GM19452 (cell line): ENCODE data around the gene CNNM2.
A peak's percentile ranks its signal among the peaks of the same experiment; 100 is the strongest.
"Not testable (repeated sequence)": the region's sequence is repeated elsewhere in the genome, so short reads cannot be mapped to it uniquely, and the experiment has no call there.

ENCODE experiments used
- ATAC-seq: cut with Tn5 transposase; IDR thresholded peaks from one replicate; pipeline ENCODE4 v1.9.1; 2021; ENCODE audit not compliant: unreplicated experiment

CNNM2 gene

DNA sequence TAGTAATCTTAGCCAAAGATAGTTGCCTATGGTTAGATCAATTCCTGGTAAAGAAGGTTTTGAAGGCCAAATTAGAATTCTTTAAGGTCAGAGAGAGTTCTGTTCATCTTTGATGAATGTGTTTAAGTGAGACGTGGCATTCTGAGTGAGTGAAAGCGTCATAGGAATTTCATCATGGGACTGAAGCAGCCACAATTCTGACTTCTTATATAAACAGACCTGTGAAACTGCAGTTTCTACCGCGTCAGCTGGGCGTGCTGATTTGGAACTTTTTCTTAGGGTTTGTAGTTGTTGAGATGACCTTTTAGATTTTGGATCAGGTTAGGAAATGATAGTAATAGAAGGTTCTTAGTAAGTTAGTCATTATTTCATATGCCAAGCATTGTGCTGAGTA lies 103.8 kb downstream of the CNNM2 start:
- ATAC-seq = no peak

DNA sequence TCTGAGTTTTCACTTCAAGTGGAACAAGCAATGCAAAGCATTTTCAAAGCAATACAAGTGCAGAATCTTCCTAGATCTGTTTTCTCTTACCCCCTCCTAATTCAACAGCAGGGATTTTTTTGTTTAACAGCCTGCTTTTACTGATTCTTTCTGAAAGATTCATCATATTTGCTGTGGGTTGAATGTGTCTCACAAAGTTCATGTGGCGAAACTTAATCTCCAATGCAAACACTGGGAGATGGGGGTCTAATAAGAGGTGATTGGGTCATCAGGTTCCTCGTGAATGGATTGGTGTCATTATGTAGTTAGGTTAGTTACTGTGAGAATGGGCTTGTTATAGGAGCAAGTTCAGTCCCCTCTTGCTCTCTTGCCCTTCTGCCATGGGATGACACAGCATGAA lies 107.6 kb downstream of the CNNM2 start:
- no peak for ATAC-seq

DNA sequence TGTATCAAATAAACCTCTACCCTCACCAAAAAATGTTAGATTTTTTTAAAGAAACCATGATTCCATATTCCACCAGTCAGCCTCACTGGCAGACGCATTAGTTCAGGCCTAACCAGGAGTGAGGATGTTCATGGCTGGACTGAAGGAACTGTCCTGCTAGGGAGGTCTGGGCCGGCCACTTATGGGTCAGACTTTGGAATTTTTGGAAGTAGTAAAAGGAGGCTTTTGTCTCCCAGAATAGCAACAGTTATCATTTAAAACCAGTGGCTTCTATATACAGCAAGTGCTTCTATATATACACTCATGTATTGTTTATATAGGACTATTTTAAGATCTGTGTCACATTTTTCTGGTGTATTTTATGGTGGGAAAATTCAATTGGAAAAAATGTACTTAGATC lies 120.5 kb downstream of the CNNM2 start:
- ATAC-seq = no peak

DNA sequence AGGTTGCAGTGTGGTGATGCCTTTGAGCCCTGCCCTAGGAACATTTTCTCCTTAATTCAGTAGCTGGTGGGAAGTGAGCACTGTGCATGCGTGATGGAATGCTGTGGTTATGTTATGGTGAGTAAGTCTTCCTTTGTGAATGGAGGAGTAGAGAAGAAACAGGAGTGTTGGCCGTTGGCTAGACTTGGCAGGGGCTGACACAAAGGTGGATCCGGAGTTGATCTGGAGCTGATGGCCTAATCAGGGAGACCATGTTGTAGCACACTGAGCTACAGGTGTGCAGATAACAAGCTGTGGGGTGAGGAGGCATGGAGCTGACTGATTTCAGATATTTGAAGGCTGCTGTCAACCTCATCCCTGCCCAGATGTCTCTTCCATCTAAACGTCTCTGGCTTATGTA lies 122.3 kb downstream of the CNNM2 start:
- ATAC-seq = no peak

DNA sequence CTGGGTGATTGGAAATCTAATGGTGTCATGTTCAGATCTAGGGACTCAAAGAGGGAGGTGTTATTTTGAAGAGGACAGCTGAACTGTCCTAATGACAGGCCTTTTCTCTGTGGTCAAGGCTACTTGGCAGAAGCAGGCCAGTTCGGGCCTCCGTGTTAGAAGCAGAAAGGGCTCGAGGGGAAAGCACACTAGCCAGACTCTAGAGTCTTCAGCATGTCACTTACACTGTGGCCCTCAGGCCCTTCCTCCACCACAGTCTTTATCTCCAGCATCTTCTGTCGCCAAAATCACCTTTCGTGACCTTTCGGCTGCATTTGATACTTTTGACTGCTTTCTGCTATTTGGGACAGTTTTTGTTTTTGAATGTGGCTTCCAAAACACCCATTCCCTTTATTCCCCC lies 123.3 kb downstream of the CNNM2 start:
- ATAC-seq = no peak

DNA sequence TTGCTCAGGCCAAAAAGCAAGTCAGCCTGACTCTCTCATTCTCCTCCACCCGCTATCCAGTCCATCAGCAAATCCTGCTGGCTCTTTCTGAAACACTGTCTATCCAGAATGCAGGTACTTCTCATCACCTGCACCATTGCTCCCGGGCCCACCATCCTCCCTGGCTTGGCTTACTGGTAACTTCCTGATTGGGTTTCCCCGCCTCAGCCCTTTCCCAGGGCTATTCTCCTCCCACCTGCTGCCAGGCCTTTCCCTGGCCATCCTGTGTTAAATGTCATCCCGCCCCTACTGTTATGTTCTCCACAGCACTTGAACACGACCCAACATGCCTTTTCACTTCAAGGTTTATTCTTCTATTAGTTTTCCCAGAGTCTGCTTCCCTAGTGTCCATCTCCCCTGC lies 124.0 kb downstream of the CNNM2 start:
- no peak for ATAC-seq

DNA sequence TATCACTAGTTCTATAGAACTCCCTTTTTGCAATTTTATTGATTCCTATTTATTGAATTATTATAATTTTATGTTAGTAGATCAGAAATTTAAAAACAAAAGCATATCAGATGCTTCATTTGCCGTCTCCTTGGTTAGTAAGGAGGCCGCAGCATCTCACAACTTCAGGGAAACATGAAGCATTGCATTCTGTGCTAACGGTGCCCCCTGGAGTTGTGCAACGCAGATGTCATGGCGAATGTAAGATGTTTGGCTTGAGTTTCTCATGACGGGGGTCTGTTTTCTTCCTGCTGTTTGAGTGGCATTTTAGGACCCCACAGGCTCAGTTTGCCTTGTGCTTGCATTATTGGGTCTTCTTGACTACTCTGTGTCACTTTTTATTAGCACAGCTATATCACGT lies 124.8 kb downstream of the CNNM2 start:
- ATAC-seq = no peak

DNA sequence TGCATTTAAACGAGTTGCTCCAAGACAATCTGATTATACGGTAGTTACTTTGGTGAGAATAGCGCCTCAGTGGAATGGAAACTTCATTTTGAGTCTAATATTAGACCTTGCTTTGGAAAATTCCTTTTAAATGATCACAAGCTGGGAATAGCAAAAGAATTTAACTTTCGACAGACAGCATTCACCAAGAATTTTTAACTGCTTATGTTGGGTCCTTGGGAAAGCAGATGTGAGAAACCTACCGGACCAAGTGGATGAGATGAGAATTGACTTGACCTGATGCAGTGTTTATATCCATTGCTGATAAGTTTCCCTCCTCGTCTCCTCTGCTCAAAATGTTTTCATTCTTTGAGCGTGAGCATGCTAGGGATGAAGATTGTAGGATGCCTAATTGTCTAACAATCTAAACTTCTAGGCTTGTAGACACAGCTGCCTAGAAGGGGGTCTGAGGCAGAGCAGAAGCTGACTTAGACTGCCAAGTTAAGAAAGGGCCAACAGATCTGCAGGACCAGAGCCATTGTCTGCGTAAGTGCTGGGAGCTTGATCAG lies 126.9 kb downstream of the CNNM2 start:
- ATAC-seq = no peak

DNA sequence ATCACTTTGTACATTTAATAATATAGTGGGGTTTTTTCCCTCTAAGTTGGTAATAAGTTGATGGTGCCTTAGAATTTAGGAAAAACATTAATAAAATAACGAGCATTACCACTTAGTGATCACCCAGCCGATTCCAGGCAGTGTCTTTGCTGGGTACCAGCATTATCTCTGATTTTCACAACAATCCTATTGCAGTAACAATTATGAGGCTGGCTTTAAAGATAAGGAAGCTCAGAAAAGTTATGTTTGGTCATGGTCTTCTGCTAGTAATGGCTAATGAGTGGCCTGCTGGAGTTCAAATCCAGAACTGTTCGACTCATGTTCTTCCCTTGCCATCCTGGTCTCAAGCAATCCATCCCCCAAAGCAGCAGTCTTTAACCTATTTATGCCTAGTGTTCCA lies 127.9 kb downstream of the CNNM2 start:
- ATAC-seq = no peak

DNA sequence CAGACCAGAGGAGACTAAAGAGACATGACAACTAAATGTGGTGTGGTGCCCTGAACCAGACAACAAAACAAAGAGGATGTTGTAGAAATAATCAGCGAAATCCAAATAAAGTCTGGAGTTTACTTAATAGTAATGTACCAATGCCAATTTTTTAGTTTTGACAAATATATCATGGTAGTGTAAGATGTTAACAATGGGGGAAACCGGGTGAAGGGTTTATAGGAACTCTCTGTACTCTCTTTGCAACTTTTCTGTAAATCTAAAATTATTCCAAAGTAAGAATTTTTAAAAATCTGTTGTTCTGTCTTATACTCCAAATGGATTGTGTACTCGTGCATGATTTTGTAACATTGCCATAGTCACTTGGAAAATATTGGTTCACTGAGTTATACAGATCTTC lies 129.3 kb downstream of the CNNM2 start:
- no peak for ATAC-seq

DNA sequence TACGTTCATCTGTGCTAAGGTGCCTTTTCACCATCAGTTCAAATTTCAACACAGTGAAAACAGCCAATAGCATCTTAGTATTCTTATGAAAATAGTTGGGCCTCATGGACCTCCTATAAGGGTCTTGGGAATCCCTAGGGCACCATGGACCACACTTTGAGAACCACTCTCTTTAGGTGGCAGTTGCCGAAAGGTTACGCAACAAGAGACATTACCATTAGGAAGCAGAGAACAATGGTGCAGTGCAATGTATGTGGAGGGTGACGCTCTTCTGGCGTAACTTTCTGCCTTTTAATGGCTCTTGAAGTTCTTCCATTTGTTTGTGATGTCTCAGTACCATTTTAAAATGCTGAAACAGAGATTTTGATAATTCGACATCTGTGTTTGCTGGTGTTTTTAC lies 131.1 kb downstream of the CNNM2 start:
- ATAC-seq = no peak

DNA sequence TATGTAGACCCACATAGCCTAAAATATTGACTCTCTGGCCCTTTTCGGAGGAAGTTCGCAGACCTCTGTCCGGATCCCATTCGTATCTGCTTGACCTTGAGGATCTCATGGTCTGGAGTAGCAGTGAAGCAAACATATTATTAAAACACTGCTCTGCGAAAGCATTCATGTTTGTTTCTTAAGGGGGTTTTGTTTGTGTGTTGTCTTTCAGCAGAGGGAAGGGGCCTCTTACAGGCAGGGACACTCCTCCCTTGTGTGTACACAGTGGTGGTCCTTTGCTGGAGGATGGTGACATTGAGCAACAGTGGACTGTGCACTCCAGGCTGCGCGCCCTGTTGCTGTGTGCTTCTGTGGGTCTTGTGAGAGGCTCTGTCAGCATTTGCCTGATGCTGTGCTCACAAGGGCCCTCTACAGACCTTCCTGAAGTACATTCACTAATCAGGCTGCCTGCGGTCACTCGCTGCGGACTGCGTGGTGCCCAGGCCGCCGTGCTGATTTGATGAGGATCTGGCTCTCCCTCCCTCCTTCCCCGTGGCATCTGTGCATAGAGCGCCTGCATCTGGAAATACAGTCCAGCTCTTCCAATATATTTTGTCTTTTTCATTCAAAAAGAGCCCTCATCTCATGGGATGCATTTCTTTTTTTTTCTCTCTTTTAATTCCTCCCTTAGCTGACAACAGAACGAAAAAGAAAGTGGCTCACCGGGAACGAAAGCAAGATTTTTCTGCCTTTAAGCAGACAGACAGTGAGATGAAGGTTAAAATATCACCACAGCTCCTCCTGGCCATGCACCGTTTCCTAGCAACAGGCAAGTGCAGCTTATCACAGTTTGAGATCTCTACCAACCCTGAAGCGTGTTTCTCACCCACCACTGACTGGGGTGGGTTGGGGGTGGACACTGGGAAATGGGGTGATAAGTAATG lies 135.8 kb downstream of the CNNM2 start:
- peak; percentile 80 for ATAC-seq

DNA sequence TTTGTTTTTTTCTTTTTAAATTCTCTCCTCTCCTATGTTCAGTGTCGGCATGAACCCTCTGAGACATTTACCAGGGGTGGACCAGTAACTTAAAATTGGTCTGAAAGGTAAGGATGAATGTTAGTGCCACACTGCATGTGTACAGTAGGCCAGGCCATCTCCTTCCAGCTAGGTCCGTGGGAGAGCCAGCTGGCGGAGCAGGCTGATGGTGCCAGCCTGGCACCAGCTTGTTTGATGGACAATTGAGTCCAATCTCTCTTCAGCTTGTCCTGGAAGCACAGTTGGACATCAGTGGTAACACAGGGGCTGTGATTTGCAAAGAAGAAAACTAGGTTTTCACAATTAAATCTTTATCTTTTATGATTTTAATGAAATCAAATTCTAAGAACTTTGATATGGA lies 136.5 kb downstream of the CNNM2 start:
- no peak for ATAC-seq

DNA sequence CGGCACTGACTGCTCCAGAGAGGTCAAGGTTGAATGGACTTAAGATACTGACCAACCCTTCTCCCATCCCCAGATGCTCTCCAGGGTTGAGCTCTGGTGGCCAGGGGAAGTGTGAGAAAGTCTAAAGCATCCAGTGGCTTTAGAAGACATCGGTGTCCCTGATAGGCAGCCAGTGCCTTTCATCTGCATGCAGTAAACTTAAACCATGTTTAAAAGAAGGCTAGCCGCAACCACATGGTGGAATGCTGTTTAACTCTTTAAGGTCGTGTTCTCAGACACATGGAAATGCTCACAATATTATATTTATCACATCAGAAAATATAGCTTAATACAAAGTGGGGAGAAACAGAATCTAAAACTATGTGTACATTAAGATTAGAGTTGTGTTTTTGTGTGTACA lies 137.0 kb downstream of the CNNM2 start:
- no peak for ATAC-seq

DNA sequence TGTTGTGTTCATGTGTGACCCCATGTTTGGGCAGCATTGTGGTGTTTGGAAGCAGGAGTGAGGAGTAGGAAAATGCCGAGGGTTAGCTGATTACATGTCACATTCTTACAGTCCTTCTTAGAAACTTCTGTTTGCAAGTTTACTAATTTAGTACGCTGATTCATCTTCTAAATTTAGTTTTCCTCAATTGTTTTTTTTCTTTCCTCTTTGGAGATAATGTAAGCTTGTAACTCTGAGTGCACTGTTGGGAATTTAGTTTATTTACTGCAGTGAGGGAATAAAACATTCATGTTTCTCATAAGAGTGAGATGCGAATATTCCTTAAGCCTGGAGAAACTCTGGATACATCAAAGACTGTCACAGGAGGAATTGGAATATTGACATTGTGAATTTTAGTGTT lies 139.9 kb downstream of the CNNM2 start:
- no peak for ATAC-seq

DNA sequence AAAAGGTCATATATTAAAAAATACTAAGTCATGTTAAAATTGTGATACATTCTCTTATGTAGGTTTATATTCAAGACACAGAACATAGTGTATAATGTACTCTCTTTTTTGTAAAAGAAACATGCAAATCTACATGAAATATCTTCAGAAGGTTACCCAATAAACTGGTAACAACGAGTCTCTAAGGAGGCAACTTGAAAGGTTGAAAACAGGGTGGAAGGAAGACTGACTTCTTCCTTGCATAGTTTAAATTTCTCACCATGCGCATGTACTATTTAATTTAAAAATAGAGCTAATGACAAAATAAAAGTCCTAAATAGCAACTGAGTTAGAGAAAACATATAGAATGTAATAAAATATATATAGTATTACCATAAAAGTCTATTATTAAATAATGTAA lies 142.5 kb downstream of the CNNM2 start:
- ATAC-seq = no peak

DNA sequence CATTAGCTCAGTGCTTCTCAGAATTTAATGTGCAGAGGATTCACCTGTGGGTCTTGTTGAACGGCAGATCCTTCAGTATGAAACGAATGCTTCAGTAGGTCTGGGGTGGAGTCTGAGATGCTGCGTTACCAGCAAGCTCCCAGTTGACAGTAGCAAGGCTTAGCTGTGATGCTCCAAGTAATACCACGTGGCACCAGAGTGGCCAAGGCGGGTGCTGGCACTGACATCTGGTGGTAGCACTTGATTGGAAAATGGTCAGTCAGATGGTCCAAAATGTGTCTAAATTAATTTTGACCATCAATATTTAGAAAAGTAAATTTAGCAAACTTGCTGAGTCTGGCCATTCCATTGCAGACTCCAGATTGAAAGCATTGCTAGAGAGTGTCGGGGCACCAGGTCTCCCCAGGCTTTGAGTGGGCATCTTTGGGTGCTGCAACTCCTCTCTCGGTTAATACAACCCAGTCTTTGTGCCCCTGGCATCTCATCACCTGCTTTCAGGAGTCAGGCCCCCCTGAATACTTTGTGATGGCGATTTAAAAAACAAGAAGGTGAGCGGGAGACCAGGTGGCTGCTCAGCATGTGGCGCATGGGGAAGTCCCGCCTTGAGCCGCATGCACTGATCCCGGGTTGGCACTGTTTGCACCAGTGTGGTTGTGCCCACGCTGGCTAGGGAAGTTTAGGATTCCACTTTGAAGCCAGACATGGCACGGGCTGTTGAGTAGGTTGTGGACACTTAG lies 144.9 kb downstream of the CNNM2 start:
- ATAC-seq = no peak

DNA sequence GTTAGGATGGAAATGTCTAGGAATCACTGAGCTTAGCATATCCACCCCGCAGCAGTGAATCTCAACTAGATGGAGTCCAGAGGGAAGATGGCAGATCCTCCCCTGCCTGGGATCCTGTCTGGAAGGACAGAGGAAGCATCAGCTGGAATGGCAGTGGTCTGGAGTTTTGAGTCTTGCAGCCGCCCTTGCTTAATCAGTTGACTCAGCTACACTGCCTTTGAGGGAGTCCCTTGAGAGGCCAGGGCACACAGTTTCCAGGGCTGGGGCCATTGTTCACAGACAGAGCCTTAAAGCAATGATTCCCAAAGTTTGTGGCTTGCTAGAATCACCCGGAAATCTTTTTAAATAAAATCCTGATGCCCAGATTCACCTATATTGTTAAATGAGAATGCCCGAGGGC lies 146.9 kb downstream of the CNNM2 start:
- ATAC-seq = no peak

DNA sequence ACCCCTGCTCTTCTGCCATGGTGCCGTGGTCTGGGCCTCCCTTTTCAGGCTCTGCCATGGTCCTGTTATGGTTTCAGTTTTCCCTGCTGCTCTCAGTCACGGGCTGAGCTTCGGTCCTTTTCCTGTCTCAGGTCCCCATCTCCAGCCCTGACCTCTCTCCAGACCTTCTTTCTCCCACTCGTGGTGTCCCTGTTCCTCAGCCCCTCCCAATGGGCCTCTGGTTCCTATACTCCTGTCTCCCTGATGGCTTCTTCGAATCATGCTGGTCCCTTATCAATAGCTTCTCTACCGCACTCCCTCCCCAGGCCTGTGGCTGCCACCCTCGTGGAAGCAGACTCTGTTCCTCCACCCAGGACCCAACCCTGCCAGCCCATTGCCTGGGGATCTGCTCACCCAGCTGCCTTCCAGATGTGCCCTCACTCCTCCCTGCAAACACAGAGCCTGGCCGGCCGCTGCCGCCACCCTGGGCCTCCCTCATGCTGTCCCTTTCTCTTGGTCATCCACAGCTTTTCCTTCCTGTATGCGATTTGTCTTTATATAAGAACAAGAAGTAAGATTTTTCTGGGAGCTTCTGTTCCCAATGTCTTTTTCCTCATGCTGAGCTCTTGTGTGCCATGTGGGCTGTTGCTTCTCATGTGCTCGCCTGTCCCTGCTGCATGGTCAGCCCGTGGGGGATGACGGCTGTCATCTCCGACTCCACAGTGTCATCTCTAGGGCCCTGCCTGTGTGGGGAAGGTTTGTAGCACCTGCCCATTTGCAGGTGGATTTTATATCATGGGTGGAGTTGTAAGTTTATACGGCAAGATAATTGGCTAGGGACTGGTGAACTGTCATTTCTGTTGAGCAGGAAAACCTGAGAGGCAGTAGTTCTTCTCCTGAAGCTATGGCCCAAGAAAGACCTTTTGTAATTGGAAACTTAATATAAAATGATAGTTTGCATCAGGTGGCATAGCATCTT lies 148.3 kb downstream of the CNNM2 start:
- ATAC-seq = no peak

DNA sequence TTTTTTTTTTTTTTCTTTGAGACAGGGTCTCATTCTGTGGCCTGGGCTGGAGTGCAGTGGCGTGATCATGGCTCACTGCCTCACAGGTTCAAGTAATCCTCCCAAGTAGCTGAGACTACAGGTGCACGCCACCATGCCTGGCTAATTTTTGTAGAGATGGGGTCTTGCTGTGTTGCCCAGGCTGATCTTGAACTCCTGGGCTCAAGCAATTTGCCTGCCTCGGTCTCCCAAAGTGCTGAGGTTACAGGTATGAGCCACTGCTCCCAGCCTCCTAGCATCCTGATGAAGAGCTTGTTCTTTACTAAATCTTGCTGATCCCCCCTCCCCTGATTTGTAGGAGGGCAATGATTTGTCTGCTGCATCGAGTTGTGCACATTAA lies 149.0 kb downstream of the CNNM2 start:
- ATAC-seq = not testable (repeated sequence)

DNA sequence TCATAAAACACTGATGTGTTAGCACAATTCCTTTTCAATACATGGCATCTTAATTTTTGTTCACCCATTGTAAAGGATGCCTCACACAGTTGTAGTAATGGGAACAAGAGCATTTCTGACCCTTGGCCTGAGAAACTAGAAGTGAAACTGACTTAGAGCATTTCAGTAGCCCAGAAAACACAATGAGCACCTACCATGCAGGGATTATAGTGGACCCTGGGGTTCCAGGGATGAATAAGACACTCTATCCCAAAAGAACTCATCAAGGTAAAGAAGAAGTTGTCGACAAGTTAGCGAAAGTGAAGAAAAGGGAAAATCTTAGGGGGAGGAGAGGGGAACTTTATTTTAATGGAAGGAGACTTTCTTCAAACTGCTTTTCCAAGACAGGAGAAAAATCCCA lies 149.4 kb downstream of the CNNM2 start:
- no peak for ATAC-seq
